ENCODE measurements around the gene FAM200B. TPM values are rescaled to one million over a fixed set of nuclear protein-coding genes. Genes with fewer than 3 reads are reported as not detected.

FAM200B gene
- total RNA-seq, 1 donor from 2014 or later = 29.1 TPM

- Histone ChIP-seq H3K36me3 (no peaks in the 10 kb centered on the region), H3K4me3 (peak overlapping the region; percentile 82), H3K4me1 (peaks cover 59% of the 10 kb centered on the region), H3K27ac (replicated peaks) (peak overlapping the region; percentile 99), H3K27me3 (ENCODE audit: low read depth) (no peaks in the 10 kb centered on the region), H3K9me3 (replicated peaks) (no peaks in the 10 kb centered on the region)
- TF ChIP-seq CTCF (IDR thresholded peaks at IDR 0.05; ENCODE audit: borderline replicate concordance) = no peak
- DNase-seq = peak; percentile 54
- intact Hi-C loops (cut with micrococcal nuclease) = no loop called here
Observed at GRCh38 chr4:15654593-15655222, 26.9 kb upstream of the FAM200B start.

DNA sequence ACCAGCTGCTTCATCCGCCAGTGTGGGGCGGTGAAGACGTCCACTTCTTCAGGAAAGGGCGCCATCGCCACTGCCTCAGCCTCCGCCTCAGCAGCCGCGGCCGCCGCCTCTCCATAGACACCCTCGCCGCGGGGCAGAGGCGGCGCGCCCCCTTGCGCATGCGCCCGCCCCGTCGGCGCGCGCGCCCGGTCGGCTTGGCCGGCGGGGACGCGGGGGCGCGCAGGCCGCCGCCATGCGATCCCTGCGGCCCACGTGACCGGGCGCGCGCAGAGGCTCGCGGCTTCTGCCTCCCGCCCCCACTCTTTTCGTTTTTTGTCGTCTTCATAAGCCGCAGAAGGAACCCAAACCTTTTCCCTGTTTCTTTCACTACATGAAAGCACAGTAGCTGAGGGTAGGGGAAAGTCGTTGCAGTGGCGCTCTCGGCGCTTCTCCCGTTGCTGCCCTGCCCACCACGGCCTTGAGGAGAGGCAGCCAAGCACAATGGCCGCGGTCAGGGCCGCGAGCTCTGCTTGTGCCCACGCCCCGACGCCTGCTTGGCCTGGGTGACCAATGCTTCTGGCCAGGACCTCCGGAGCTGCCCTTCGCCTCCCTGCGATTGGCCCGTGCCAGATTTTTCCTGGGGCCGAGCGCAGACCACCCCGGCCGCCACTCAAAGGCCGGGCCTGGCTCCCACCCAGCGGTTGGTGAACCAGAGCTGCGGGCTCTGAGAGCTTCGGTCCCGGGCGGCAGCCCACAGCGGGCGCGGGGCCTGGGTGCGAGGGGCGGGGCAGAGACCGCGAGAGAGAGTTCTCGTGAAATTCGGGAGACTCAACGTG is 26.2 kb upstream of the FAM200B start, which contains the start of gene FBXL5:
Gene FBXL5 (minus strand): TSS at position 135 of the 815 bp plus-strand sequence. CDS start 70 bp downstream, at position 65.
- intact Hi-C loops (cut with micrococcal nuclease) = no loop called here
- Histone ChIP-seq H3K27me3 (ENCODE audit: low read depth) (no peaks in the 10 kb centered on the region), H3K36me3 (no peaks in the 10 kb centered on the region), H3K9me3 (replicated peaks) (no peaks in the 10 kb centered on the region), H3K4me1 (peaks cover 52% of the 10 kb centered on the region), H3K4me3 (peak within 1 kb of the TSS; percentile 82), H3K27ac (replicated peaks) (peak within 1 kb of the TSS; percentile 99)
- DNase-seq = peak; percentile 82
- TF ChIP-seq CTCF (IDR thresholded peaks at IDR 0.05; ENCODE audit: borderline replicate concordance) = no peak

GRCh38 chr4:15656038-15656470 is 25.6 kb upstream of the FAM200B start:
- no peak for TF ChIP-seq CTCF (IDR thresholded peaks at IDR 0.05; ENCODE audit: borderline replicate concordance)
- no peak for DNase-seq
- Histone ChIP-seq H3K4me3 (peak overlapping the region; percentile 82), H3K4me1 (peaks cover 45% of the 10 kb centered on the region), H3K9me3 (replicated peaks) (no peaks in the 10 kb centered on the region), H3K27me3 (ENCODE audit: low read depth) (no peaks in the 10 kb centered on the region), H3K36me3 (no peaks in the 10 kb centered on the region), H3K27ac (replicated peaks) (peak overlapping the region; percentile 99)
- intact Hi-C loops (cut with micrococcal nuclease) = no loop called here

GRCh38 chr4:15657366-15657765 is 24.3 kb upstream of the FAM200B start:
- no peak for TF ChIP-seq CTCF (IDR thresholded peaks at IDR 0.05; ENCODE audit: borderline replicate concordance)
- no peak overlapping the region for H3K4me3 ChIP-seq
- no peaks in the 10 kb centered on the region for H3K9me3 ChIP-seq (replicated peaks)
- H3K27ac ChIP-seq (replicated peaks) = no peak overlapping the region
- H3K27me3 ChIP-seq (ENCODE audit: low read depth) = no peaks in the 10 kb centered on the region
- H3K4me1 ChIP-seq = peaks cover 32% of the 10 kb centered on the region
- no peaks in the 10 kb centered on the region for H3K36me3 ChIP-seq
- intact Hi-C loops (cut with micrococcal nuclease) = no loop called here
- DNase-seq = no peak

GRCh38 chr4:15658136-15658770 is 23.4 kb upstream of the FAM200B start:
- H3K27ac ChIP-seq (replicated peaks) = no peak overlapping the region
- TF ChIP-seq CTCF (IDR thresholded peaks at IDR 0.05; ENCODE audit: borderline replicate concordance) = no peak
- DNase-seq = no peak
- H3K27me3 ChIP-seq (ENCODE audit: low read depth) = no peaks in the 10 kb centered on the region
- peaks cover 23% of the 10 kb centered on the region for H3K4me1 ChIP-seq
- no peak overlapping the region for H3K4me3 ChIP-seq
- intact Hi-C loops (cut with micrococcal nuclease) = no loop called here
- no peaks in the 10 kb centered on the region for H3K36me3 ChIP-seq
- H3K9me3 ChIP-seq (replicated peaks) = no peaks in the 10 kb centered on the region

All from left ventricle myocardium inferior (tissue), 1 donor.